GM12872 (cell line): ENCODE results near the gene MRPS27.

Source experiments
- CTCF ChIP-seq: IDR thresholded peaks from 3 replicates; pipeline ENCODE4 v1.5.1; 2011; ENCODE audit warnings: low read depth, mild to moderate bottlenecking, low read length, moderate library complexity; ENCODE audit not compliant: insufficient read depth

The MRPS27 gene

GRCh38 chr5:72221099-72221498 is 98.9 kb downstream of the MRPS27 start:
- TF ChIP-seq CTCF: no peak

- TF ChIP-seq CTCF: no peak
Observed at GRCh38 chr5:72216756-72217155, 103.3 kb downstream of the MRPS27 start.

GRCh38 chr5:72214168-72214567 is 105.9 kb downstream of the MRPS27 start:
- TF ChIP-seq CTCF: no peak

- no peak for TF ChIP-seq CTCF
Observed at GRCh38 chr5:72213482-72213881, 106.6 kb downstream of the MRPS27 start.

GRCh38 chr5:72212171-72212570 is 107.9 kb downstream of the MRPS27 start:
- TF ChIP-seq CTCF: no peak

GRCh38 chr5:72210888-72211678 is 109.0 kb downstream of the MRPS27 start:
- no peak for TF ChIP-seq CTCF

- no peak for TF ChIP-seq CTCF
Observed at GRCh38 chr5:72209147-72210115, 110.6 kb downstream of the MRPS27 start.
